Measurements from ENCODE around the gene OR52B6. TPM values are rescaled to one million over a fixed set of nuclear protein-coding genes. Genes with fewer than 3 reads are reported as not detected.
A peak's percentile ranks its signal among the peaks of the same experiment; 100 is the strongest.

OR52B6 gene
- total and polyA plus RNA-seq, 7 donors, result 0.07 TPM; not detected in 6

GRCh38 chr11:5625281-5625680 is 44.6 kb downstream of the OR52B6 start:
- no peak for TF ChIP-seq POLR2AphosphoS5 (IDR thresholded peaks at IDR 0.05)
- no peak for TF ChIP-seq EP300 (IDR thresholded peaks at IDR 0.05)
- no peak for TF ChIP-seq CTCF (IDR thresholded peaks at IDR 0.05)
- no peak for TF ChIP-seq POLR2A (IDR thresholded peaks at IDR 0.05)
- 5 to 18% methylated on average over 4 of the region's 4 CpGs for WGBS, 2 donors
- Histone ChIP-seq H3K4me3 (peak overlapping the region; percentile 34 to 56 (median 52)), H3K27ac (peak overlapping the region; percentile 68 to 73 (median 71)), H3K27me3 (no peaks in the 10 kb centered on the region), H3K9me3 (no peaks in the 10 kb centered on the region), H3K36me3 (no peaks in the 10 kb centered on the region), H3K4me1 (peaks cover 0 to 32% (median 26%) of the 10 kb centered on the region in 4 donors)
- intact Hi-C loops (cut with DNase I), result no loop called here
- no peak for DNase-seq

GRCh38 chr11:5626196-5626595 is 45.5 kb downstream of the OR52B6 start:
- intact Hi-C loops (cut with DNase I), result no loop called here

GRCh38 chr11:5631417-5631816 is 50.7 kb downstream of the OR52B6 start:
- Histone ChIP-seq H3K27me3 (no peaks in the 10 kb centered on the region), H3K9me3 (no peaks in the 10 kb centered on the region), H3K36me3 (peaks cover 0 to 26% (median 6%) of the 10 kb centered on the region in 4 donors), H3K4me1 (no peaks in the 10 kb centered on the region), H3K27ac (no peak overlapping the region), H3K4me3 (no peak overlapping the region)
- TF ChIP-seq CTCF (IDR thresholded peaks at IDR 0.05), result no peak
- TF ChIP-seq POLR2A (IDR thresholded peaks at IDR 0.05), result no peak
- TF ChIP-seq POLR2AphosphoS5 (IDR thresholded peaks at IDR 0.05), result no peak
- no peak for TF ChIP-seq EP300 (IDR thresholded peaks at IDR 0.05)
- intact Hi-C loops (cut with DNase I), result no loop called here
- no peak for DNase-seq
- 84 to 91% methylated on average over 2 of the region's 2 CpGs for WGBS, 2 donors

More at GRCh38 chr11:5626196-5626595, 45.5 kb downstream of the OR52B6 start:
- H3K4me1 ChIP-seq, result peaks cover 0 to 23% (median 17%) of the 10 kb centered on the region in 4 donors
- no peaks in the 10 kb centered on the region for H3K27me3 ChIP-seq
- no peak overlapping the region for H3K4me3 ChIP-seq
- no peak for TF ChIP-seq CTCF (IDR thresholded peaks at IDR 0.05)
- TF ChIP-seq EP300 (IDR thresholded peaks at IDR 0.05), result no peak
- no peak for TF ChIP-seq POLR2A (IDR thresholded peaks at IDR 0.05)
- no peak for TF ChIP-seq POLR2AphosphoS5 (IDR thresholded peaks at IDR 0.05)
- H3K36me3 ChIP-seq, result no peaks in the 10 kb centered on the region
- no peak overlapping the region for H3K27ac ChIP-seq
- DNase-seq, result no peak
- no peaks in the 10 kb centered on the region for H3K9me3 ChIP-seq
- 77 to 82% methylated on average over 5 of the region's 5 CpGs for WGBS, 2 donors

Other genes with a start within 250 kb of the OR52B6 start
- 1 to 10 TPM in 1 of 4 donors, not detected in 3; 1.3 TPM for gene OR51B5, start 237.4 kb upstream of the OR52B6 start, total RNA-seq
- gene OR51B5, start 237.4 kb upstream of the OR52B6 start, polyA plus RNA-seq, result not detected
- not detected for gene OR51B6, start 229.4 kb upstream of the OR52B6 start, total RNA-seq
- not detected for gene OR51B6, start 229.4 kb upstream of the OR52B6 start, polyA plus RNA-seq
- gene OR51M1, start 197.1 kb upstream of the OR52B6 start, total RNA-seq, result not detected
- under 1 TPM in 1 of 3 donors, not detected in 2; under 0.01 TPM for gene OR51M1, start 197.1 kb upstream of the OR52B6 start, polyA plus RNA-seq
- gene OR51Q1, start 158.8 kb upstream of the OR52B6 start, total RNA-seq, result not detected
- gene OR51Q1, start 158.8 kb upstream of the OR52B6 start, polyA plus RNA-seq, result not detected
- gene OR51I1, start 139.4 kb upstream of the OR52B6 start, total RNA-seq, result 1 to 10 TPM in 1 of 4 donors, not detected in 3; 2.2 TPM
- not detected for gene OR51I1, start 139.4 kb upstream of the OR52B6 start, polyA plus RNA-seq
- gene OR51I2, start 131.6 kb upstream of the OR52B6 start, total RNA-seq, result not detected
- gene OR51I2, start 131.6 kb upstream of the OR52B6 start, polyA plus RNA-seq, result not detected
- not detected for gene OR52D1, start 92.2 kb upstream of the OR52B6 start, total RNA-seq
- gene OR52D1, start 92.2 kb upstream of the OR52B6 start, polyA plus RNA-seq, result not detected
- 1 to 10 TPM in 2 of 4 donors, under 1 TPM in 1, not detected in 1; 0.71 to 1.2 (median 1.1) TPM for gene UBQLN3, start 70.9 kb upstream of the OR52B6 start, total RNA-seq
- gene UBQLN3, start 70.9 kb upstream of the OR52B6 start, polyA plus RNA-seq, result not detected
- 1 to 10 TPM in 1 of 4 donors, under 1 TPM in 3; 0.36 to 1.7 (median 0.60) TPM for gene UBQLNL, start 64.2 kb upstream of the OR52B6 start, total RNA-seq
- under 1 TPM in 1 of 3 donors, not detected in 2; 0.34 TPM for gene UBQLNL, start 64.2 kb upstream of the OR52B6 start, polyA plus RNA-seq
- 1 to 10 TPM in 3 of 4 donors, not detected in 1; 1.5 to 3.0 (median 1.6) TPM for gene OR52H1, start 32.3 kb upstream of the OR52B6 start, total RNA-seq
- under 1 TPM in 1 of 3 donors, not detected in 2; 0.09 TPM for gene OR52H1, start 32.3 kb upstream of the OR52B6 start, polyA plus RNA-seq
- gene TRIM6, start 15.8 kb downstream of the OR52B6 start, total RNA-seq, result 1 to 10 TPM; 3.5 to 5.5 (median 4.8) TPM
- 1 to 10 TPM in 2 of 3 donors, under 1 TPM in 1; 0.60 to 1.2 (median 1.0) TPM for gene TRIM6, start 15.8 kb downstream of the OR52B6 start, polyA plus RNA-seq
- 10 to 100 TPM in 1 of 4 donors, 1 to 10 TPM in 3; 3.5 to 10.2 (median 7.3) TPM for gene TRIM34, start 44.1 kb downstream of the OR52B6 start, total RNA-seq
- 1 to 10 TPM; 3.6 to 9.1 (median 7.4) TPM for gene TRIM34, start 44.1 kb downstream of the OR52B6 start, polyA plus RNA-seq
- 10 to 100 TPM; 11.7 to 29.9 (median 14.3) TPM for gene TRIM5, start 104.2 kb downstream of the OR52B6 start, total RNA-seq
- 10 to 100 TPM in 1 of 3 donors, 1 to 10 TPM in 2; 5.4 to 12.4 (median 7.2) TPM for gene TRIM5, start 104.2 kb downstream of the OR52B6 start, polyA plus RNA-seq
- 10 to 100 TPM; 21.1 to 64.8 (median 40.5) TPM for gene TRIM22, start 108.9 kb downstream of the OR52B6 start, total RNA-seq
- gene TRIM22, start 108.9 kb downstream of the OR52B6 start, polyA plus RNA-seq, result 100 to 1,000 TPM in 1 of 3 donors, 1 to 10 TPM in 2; 6.6 to 106 (median 7.9) TPM
- gene OR56B1, start 155.6 kb downstream of the OR52B6 start, total RNA-seq, result under 1 TPM in 2 of 4 donors, not detected in 2; under 0.01 to 0.83 TPM
- gene OR56B1, start 155.6 kb downstream of the OR52B6 start, polyA plus RNA-seq, result under 1 TPM in 1 of 3 donors, not detected in 2; 0.12 TPM
- gene OR52N4, start 173.4 kb downstream of the OR52B6 start, total RNA-seq, result 1 to 10 TPM in 1 of 4 donors, not detected in 3; 1.8 TPM
- gene OR52N4, start 173.4 kb downstream of the OR52B6 start, polyA plus RNA-seq, result under 1 TPM in 1 of 3 donors, not detected in 2; 0.60 TPM
- not detected for gene OR52N5, start 202.5 kb downstream of the OR52B6 start, total RNA-seq
- not detected for gene OR52N5, start 202.5 kb downstream of the OR52B6 start, polyA plus RNA-seq
- gene OR52N1, start 210.4 kb downstream of the OR52B6 start, total RNA-seq, result not detected
- gene OR52N1, start 210.4 kb downstream of the OR52B6 start, polyA plus RNA-seq, result not detected
- gene OR52N2, start 228.0 kb downstream of the OR52B6 start, total RNA-seq, result not detected
- under 1 TPM in 1 of 3 donors, not detected in 2; 0.10 TPM for gene OR52N2, start 228.0 kb downstream of the OR52B6 start, polyA plus RNA-seq

All from sigmoid colon (tissue), 7 donors.